Astrocyte of the spinal cord (primary cell): ENCODE data around the gene NCOA3.
A peak's percentile ranks its signal among the peaks of the same experiment; 100 is the strongest.

ENCODE experiments used
- DNase-seq: peaks from one replicate; pipeline ENCODE4 v3.0.0; 2011; ENCODE audit warnings: low read depth, low spot score
- H3K4me3 ChIP-seq: 2 replicates; pipeline ENCODE4 v1.5.1; 2011; ENCODE audit warnings: low read depth, mild to moderate bottlenecking, low read length, moderate library complexity
- in situ Hi-C: cut with HindIII; loops from 2 replicates; pipeline ENCODE4 v1.10.0; 2017; ENCODE audit warnings: low sequenced_read_pairs
- TF ChIP-seq, protein P1 (sequence below): IDR thresholded peaks from 2 replicates; pipeline ENCODE4 v1.5.1; 2012; ENCODE audit warnings: low read depth, mild to moderate bottlenecking, low read length, inconsistent platforms

Gene NCOA3

DNA sequence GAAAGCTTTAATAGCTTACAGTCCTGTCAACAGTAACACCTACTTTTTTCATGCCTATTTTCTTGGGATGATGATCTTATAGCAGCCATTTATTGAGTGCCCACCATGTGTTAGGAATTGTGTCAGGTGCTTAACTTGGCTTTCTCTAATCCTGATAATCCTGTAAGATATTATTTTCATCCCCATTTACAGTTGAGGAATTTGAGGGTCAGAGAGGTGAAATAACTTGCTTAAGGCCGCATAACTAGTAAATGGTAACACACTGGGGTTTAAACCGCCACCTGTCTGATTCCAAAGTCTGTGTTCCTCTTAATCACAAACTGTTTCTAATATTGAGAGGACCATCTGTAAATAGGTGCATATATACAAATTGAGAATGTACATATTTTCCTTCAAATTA lies 55.5 kb downstream of the NCOA3 start:
- no peak overlapping the region for H3K4me3 ChIP-seq
- DNase-seq = no peak
- TF ChIP-seq, protein P1, sequence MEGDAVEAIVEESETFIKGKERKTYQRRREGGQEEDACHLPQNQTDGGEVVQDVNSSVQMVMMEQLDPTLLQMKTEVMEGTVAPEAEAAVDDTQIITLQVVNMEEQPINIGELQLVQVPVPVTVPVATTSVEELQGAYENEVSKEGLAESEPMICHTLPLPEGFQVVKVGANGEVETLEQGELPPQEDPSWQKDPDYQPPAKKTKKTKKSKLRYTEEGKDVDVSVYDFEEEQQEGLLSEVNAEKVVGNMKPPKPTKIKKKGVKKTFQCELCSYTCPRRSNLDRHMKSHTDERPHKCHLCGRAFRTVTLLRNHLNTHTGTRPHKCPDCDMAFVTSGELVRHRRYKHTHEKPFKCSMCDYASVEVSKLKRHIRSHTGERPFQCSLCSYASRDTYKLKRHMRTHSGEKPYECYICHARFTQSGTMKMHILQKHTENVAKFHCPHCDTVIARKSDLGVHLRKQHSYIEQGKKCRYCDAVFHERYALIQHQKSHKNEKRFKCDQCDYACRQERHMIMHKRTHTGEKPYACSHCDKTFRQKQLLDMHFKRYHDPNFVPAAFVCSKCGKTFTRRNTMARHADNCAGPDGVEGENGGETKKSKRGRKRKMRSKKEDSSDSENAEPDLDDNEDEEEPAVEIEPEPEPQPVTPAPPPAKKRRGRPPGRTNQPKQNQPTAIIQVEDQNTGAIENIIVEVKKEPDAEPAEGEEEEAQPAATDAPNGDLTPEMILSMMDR = no peak
- in situ Hi-C loops = no loop called here

DNA sequence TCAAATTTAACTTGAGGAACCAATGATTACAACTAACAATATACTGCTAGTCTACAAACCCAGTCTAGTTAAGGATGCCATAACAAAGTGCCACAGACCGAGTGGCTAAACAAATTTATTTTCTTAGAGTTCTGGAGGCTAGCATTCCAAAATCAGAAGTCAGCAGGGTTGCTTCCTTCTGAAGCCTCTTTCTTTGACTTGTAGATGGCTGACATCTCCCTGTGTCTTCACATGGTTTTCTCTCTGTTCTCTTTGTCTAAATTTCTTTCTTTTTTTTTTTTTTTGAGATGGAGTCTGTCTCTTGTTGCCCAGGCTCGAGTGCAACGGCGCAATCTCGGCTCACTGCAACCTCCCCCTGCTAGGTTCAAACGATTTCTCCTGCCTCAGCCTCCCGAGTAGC lies 56.1 kb downstream of the NCOA3 start:
- in situ Hi-C loops = no loop called here
- DNase-seq = no peak
- TF ChIP-seq, protein P1 = no peak
- no peak overlapping the region for H3K4me3 ChIP-seq

DNA sequence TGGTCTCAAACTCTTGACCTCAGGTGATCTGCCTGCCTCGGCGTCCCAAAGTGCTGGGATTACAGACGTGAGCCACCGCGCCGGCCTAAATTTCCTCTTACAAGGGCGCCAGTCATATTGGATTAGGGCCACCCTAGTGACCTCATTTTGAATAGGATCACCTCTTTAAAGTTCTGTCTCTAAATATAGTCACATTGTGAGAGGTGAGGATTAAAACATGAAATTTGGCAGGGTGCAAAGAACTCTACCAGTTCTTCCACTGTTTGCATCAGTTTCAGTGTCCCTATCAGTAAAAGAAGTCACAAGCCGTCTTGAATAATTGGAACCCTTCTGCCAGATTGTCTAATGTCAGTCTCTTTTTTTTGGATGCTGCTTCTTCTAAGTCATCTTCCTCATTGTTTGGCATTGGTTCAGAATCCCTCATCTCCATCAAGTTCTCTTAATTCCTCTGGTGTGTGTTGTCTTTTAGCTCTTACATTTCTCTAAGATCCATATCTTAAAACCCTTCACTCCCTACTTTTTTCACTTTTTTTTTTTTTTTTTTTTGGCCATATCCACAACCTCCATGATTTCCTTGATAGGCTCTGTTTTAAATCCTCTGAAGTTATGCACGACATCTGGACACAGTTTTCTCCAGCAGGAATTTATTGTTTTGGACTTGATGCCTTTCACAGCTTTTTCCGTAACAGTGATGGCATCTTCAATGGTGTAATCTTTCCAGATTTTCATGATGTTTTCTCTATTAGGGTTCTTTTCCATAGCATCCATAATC lies 56.8 kb downstream of the NCOA3 start:
- in situ Hi-C loops = no loop called here
- TF ChIP-seq, protein P1 = no peak

DNA sequence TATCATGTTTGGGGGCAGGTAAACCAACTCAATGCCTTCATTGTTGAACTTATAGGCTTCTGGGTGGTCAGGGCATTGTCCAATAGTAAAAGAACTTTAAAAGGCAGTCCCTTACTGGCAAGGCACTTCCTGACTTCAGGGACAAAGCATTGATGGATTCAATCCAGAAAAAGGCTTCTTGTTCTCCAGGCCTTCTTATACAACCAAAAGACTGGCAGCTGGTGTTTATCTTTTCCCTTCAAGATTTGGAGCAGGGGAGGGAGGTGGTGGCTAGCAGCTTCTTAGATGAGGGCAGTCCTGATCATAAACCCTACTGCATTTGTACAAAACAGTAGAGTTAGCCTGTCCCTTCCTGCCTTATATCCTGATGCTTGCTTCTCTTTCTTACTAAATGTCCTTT lies 57.5 kb downstream of the NCOA3 start:
- no peak overlapping the region for H3K4me3 ChIP-seq
- TF ChIP-seq, protein P1 = no peak
- no peak for DNase-seq
- in situ Hi-C loops = no loop called here

More for the DNA sequence above, 56.8 kb downstream of the NCOA3 start:
- no peak for DNase-seq
- no peak overlapping the region for H3K4me3 ChIP-seq

DNA sequence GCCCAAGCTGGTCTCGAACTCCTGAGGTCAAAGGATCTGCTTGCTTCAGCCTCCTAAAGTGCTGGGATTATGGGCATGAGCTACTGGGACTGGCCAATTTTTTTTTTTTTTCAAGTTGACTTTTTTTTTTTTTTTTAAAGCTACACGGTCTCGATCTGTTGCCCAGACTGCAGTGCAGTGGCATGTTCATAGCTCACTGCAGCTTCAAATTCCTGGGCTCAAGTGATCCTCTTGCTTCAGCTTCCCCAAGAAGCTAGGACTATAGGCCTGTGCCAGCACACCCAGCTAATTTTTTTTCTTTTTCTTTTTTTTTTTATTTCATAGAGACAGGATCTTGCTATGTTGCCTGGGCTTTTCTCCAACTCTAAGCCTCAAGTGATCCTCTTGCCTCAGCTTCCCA lies 59.5 kb downstream of the NCOA3 start:
- in situ Hi-C loops = no loop called here
- TF ChIP-seq, protein P1 = no peak
- peak; percentile 35 for DNase-seq
- H3K4me3 ChIP-seq = no peak overlapping the region

DNA sequence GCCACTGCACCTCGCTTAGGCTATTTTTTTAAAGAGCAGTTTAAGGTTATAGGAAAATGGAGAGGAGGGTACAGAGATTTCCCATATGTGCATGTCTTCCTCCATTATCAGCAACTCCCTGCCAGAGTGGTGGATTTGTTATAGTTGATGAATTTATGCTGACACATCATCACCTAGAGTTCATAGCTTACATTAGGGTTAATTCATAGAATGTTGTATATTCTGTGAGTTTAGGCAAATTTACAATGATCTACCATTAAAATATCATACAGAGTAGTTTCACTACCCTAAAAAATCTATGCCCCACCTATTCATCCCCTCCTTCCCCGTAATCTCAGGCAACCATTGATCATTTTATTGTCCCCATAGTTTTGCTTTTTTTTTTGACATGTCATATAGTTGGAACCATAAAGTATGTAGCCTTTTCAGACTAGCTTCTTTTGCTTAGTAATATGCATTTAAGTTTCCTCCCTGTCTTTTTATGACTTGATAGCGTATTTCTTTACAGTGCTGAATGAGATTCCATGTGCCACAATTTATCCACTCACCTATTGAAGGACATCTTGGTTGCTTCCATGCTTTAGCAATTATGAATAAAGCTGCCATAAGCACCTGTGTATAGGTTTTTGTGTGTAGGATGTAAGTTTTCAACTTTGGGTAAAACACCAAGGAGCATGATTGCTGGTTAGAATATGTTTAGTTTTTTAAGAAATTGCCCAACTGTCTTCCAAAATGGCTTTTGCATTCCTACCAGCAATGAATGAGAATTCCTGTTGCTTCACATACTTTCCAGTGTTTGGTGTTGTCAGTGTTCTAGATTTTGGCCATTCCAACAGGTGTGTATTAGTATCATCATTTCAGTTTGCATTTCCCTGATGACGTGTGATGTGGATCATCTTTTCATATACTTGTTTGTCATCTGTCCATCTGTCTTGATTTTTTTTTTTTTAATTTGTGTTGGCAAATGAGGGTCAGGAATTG lies 60.2 kb downstream of the NCOA3 start:
- TF ChIP-seq, protein P1 = no peak
- no peak overlapping the region for H3K4me3 ChIP-seq
- in situ Hi-C loops = no loop called here
- no peak for DNase-seq
